Measurements from ENCODE around the gene L3MBTL3. TPM values are rescaled to one million over a fixed set of nuclear protein-coding genes. Genes with fewer than 3 reads are reported as not detected.

Gene L3MBTL3
- total RNA-seq, 2 experiments from 2014 or later: 15.4 to 25.6 TPM

- H3K4me3 Mint-ChIP-seq: no peak overlapping the region
- CTCF ChIA-PET: no interaction called here
- H3K27me3 Mint-ChIP-seq: peaks cover 4% of the 10 kb centered on the region
- peaks cover 4% of the 10 kb centered on the region for H3K4me1 Mint-ChIP-seq
- peaks cover 2% of the 10 kb centered on the region for H3K36me3 Mint-ChIP-seq
- ATAC-seq (no peak), DNase-seq (no peak)
- no peaks in the 10 kb centered on the region for H3K9me3 Mint-ChIP-seq (ENCODE audit: low read depth)
- no peak overlapping the region for H3K27ac Mint-ChIP-seq
These were observed 8.0 kb upstream of the L3MBTL3 start for GRCh38 chr6:130010387-130010786.

- H3K4me3 Mint-ChIP-seq: no peak overlapping the region
- no peak overlapping the region for H3K27ac Mint-ChIP-seq
- peaks cover 5% of the 10 kb centered on the region for H3K4me1 Mint-ChIP-seq
- no peak for DNase-seq
- CTCF ChIA-PET: no interaction called here
- H3K27me3 Mint-ChIP-seq: peaks cover 4% of the 10 kb centered on the region
- H3K36me3 Mint-ChIP-seq: peaks cover 2% of the 10 kb centered on the region
- no peaks in the 10 kb centered on the region for H3K9me3 Mint-ChIP-seq (ENCODE audit: low read depth)
- ATAC-seq: no peak
These were observed 5.7 kb upstream of the L3MBTL3 start for GRCh38 chr6:130012728-130013127.

DNA sequence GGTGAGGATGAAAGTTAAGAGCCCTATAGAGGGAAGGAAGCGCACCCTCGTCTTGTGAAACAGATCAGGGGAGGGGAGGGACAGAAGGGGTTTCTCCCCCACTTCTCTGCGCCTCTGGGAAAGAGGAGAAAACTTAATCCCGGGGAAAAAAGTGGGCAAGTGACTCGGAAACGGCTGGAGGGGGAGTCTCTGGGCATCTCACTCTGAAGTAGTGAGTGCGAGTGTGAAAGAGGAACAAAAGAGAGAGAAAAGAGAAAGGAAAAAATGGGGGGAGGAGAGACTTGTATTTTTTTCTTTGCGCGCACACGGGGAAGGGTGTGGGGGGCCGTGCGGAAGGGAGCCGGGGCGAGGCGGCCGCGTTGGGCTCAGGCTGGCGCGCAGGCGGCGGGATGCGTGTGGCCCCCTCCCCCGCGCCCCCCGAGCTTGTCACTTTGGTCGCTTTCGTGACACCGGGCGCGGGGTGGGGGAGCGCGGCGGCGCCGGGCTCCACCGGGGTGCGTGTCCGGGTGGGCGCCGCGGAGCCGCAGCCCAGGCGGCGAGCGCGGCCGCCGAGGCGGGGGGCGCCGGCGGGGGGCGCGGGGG is 454 bp downstream of the L3MBTL3 start:
- CTCF ChIA-PET: interaction anchor here (0.9 to 1.2 kb wide), 2 partner anchors 11 to 421 kb away, joined by 4 to 5 read pairs; no protein-coding TSS in a partner anchor
- H3K9me3 Mint-ChIP-seq (ENCODE audit: low read depth): no peaks in the 10 kb centered on the region
- peaks cover 22% of the 10 kb centered on the region for H3K4me1 Mint-ChIP-seq
- peak; percentile 48 for DNase-seq
- peak overlapping the region; percentile 100 for H3K4me3 Mint-ChIP-seq
- peak overlapping the region; percentile 99 for H3K27ac Mint-ChIP-seq
- H3K36me3 Mint-ChIP-seq: peaks cover 17% of the 10 kb centered on the region
- no peaks in the 10 kb centered on the region for H3K27me3 Mint-ChIP-seq
- peak; percentile 22 for ATAC-seq

GRCh38 chr6:130019326-130020072 is 1.1 kb downstream of the L3MBTL3 start:
- H3K36me3 Mint-ChIP-seq: peaks cover 21% of the 10 kb centered on the region
- no peaks in the 10 kb centered on the region for H3K9me3 Mint-ChIP-seq (ENCODE audit: low read depth)
- peaks cover 22% of the 10 kb centered on the region for H3K4me1 Mint-ChIP-seq
- ATAC-seq (peak; percentile 25), DNase-seq (peak; percentile 54)
- H3K27me3 Mint-ChIP-seq: no peaks in the 10 kb centered on the region
- peak overlapping the region; percentile 90 for H3K27ac Mint-ChIP-seq
- CTCF ChIA-PET: interaction anchor here (1.2 to 2.0 kb wide), 2 partner anchors 271 to 521 kb away, joined by 3 to 8 read pairs; no protein-coding TSS in a partner anchor
- peak overlapping the region; percentile 85 for H3K4me3 Mint-ChIP-seq

DNA sequence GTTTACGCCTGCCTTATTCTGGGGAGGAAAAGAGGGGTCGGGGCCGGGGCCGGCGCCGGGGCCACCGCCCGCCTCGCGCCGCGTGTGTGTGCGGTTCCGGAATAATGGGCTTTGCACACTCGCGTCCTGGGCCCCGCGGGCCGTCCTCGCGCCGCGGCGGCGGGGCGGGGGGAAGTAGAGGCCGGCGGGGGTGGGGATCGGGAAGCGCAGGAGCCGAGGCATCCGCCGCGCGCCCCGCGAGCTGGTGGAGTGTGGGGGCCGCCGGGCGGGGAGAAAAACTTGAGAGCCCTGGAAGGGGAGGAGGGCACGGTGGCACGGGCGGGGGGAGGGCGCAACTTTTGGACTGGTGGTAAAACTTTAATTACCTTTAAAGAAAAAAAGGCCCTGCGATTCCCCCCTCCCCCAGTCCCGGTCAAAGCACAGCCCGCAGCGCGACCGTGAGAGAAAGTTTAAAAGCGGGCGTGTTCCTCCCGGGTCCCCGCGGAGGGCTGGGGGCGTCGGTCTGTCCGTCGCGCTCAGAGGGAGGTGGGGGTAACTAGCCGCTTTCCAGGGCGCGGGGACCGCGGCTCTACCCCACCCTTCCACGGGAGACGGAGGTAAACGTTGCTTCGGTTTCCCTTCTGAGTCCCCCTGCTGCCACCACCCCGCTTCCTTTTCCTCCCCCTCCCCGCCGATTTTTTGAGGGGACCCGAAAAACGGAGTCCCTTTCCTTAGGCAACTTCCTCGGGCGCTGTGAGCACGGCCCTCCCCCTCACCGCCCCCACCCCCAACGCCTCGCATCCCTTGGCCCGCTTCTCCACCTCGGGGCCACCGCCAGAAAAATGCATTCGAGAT is 1.9 kb downstream of the L3MBTL3 start:
- H3K4me3 Mint-ChIP-seq: peak overlapping the region; percentile 93

GRCh38 chr6:130020907-130021629 is 2.7 kb downstream of the L3MBTL3 start:
- CTCF ChIA-PET: interaction anchor here (0.6 to 2.1 kb wide), 41 partner anchors 9 to 677 kb away, joined by 3 to 16 read pairs (median 4); partner anchors contain the start of gene ARHGAP18
- Mint-ChIP-seq H3K36me3 (peaks cover 36% of the 10 kb centered on the region), H3K4me3 (peak overlapping the region; percentile 93), H3K9me3 (ENCODE audit: low read depth) (no peaks in the 10 kb centered on the region), H3K27me3 (no peaks in the 10 kb centered on the region), H3K4me1 (peaks cover 25% of the 10 kb centered on the region), H3K27ac (peak overlapping the region; percentile 98)
- DNase-seq (peak; percentile 91), ATAC-seq (peak; percentile 62)

More for the DNA sequence above, 1.9 kb downstream of the L3MBTL3 start:
- Mint-ChIP-seq H3K4me1 (peaks cover 22% of the 10 kb centered on the region), H3K36me3 (peaks cover 29% of the 10 kb centered on the region), H3K27ac (peak overlapping the region; percentile 98), H3K27me3 (no peaks in the 10 kb centered on the region), H3K9me3 (ENCODE audit: low read depth) (no peaks in the 10 kb centered on the region)
- CTCF ChIA-PET: interaction anchor here (1.0 to 2.1 kb wide), 13 partner anchors 9 to 522 kb away, joined by 3 to 16 read pairs (median 7); no protein-coding TSS in a partner anchor
- DNase-seq (peak; percentile 73), ATAC-seq (peak; percentile 25)

GRCh38 chr6:130026859-130027258 is 8.5 kb downstream of the L3MBTL3 start:
- DNase-seq: no peak
- H3K36me3 Mint-ChIP-seq: peaks cover 60% of the 10 kb centered on the region
- CTCF ChIA-PET: no interaction called here
- H3K4me1 Mint-ChIP-seq: peaks cover 54% of the 10 kb centered on the region
- no peak for ATAC-seq
- no peaks in the 10 kb centered on the region for H3K9me3 Mint-ChIP-seq (ENCODE audit: low read depth)
- H3K27me3 Mint-ChIP-seq: no peaks in the 10 kb centered on the region
- no peak overlapping the region for H3K4me3 Mint-ChIP-seq
- peak overlapping the region; percentile 64 for H3K27ac Mint-ChIP-seq

GRCh38 chr6:130027948-130028347 is 9.6 kb downstream of the L3MBTL3 start:
- Mint-ChIP-seq H3K27me3 (no peaks in the 10 kb centered on the region), H3K36me3 (peaks cover 65% of the 10 kb centered on the region), H3K4me3 (peak overlapping the region; percentile 3), H3K9me3 (ENCODE audit: low read depth) (peaks cover 2% of the 10 kb centered on the region), H3K4me1 (peaks cover 47% of the 10 kb centered on the region), H3K27ac (peak overlapping the region; percentile 85)
- CTCF ChIA-PET: interaction anchor here (1.1 kb wide), 1 partner anchor 142 kb away, joined by 3 read pairs; no protein-coding TSS in a partner anchor
- DNase-seq (no peak), ATAC-seq (peak; percentile 81)

DNA sequence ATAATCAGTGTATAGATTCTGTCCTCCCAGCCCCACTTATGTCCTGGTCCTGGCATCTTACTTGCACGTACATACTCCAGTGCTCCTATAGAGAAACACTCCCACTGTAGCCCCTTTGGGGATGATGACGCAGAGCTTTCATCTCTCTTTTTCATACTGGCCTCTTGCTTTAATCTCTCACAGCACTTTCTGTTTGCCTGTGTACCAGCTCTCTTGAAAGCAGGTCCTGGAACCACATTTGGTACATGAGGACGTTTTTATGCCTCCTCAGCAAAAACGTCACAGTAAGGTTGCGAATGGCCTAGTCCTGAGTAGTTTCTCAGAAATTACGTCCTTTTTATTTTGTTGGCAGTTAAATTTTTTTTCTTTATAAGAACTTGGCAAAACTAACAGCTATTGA is 10.8 kb downstream of the L3MBTL3 start:
- H3K4me3 Mint-ChIP-seq: no peak overlapping the region
- H3K9me3 Mint-ChIP-seq (ENCODE audit: low read depth): peaks cover 2% of the 10 kb centered on the region
- DNase-seq (no peak), ATAC-seq (peak; percentile 40)
- H3K4me1 Mint-ChIP-seq: peaks cover 57% of the 10 kb centered on the region
- no peaks in the 10 kb centered on the region for H3K27me3 Mint-ChIP-seq
- CTCF ChIA-PET: interaction anchor here (0.7 to 2.3 kb wide), 4 partner anchors 7 to 18 kb away, joined by 3 to 10 read pairs (median 4); partner anchors contain the start of gene L3MBTL3
- H3K27ac Mint-ChIP-seq: peak overlapping the region; percentile 85
- peaks cover 62% of the 10 kb centered on the region for H3K36me3 Mint-ChIP-seq

DNA sequence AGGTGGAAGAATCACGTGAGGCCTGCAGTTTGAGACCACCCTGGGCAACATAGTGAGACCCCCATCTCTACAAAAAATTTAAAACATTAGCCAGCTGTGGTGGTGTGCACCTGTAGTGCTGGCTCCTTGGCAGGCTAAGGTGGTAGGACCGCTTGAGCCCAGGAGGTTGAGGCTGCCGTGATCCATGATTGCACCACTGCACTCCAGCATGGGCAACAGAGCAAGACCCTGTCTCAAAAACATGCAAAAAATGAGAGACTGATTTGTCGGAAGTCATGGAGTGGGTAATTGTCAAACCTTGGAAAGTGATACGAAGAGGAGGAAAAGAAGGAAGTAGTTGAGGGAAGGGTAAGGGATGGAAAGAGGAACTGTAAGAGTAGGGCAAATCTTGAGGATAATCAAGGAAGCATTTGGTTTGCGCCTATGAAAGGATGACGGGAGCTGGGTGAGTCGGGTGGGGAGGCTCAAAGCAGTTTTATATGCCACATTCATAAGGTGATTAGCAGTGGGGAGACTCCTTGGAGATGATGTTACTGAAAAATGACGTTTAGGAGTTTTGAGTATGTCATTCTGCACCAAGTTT is 14.5 kb downstream of the L3MBTL3 start:
- Mint-ChIP-seq H3K27ac (peak overlapping the region; percentile 33), H3K4me1 (peaks cover 62% of the 10 kb centered on the region), H3K27me3 (no peaks in the 10 kb centered on the region), H3K4me3 (no peak overlapping the region), H3K9me3 (ENCODE audit: low read depth) (peaks cover 2% of the 10 kb centered on the region), H3K36me3 (peaks cover 43% of the 10 kb centered on the region)
- no peak for ATAC-seq
- CTCF ChIA-PET: interaction anchor here (1.0 to 1.8 kb wide), 3 partner anchors 12 to 349 kb away, joined by 3 to 7 read pairs (median 5); no protein-coding TSS in a partner anchor
- no peak for DNase-seq

DNA sequence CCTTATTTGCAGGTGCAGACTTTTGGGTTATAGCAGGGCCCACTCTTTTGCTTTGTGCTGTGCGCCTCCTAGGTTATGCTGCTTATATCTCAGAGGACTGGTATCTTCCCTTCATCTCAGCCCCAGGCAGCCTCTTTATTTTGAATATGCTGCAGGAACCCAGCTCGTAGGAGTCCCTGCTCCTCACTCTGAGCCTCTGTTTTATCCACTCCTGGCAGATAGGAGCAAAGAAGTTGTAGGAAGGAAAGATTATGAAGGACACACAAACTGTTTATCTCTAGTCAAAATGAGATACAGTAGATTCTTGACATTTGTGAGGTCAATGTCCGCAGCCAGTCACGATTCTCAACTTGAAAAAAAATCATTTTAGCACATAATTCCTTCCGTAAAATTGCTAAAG is 15.6 kb downstream of the L3MBTL3 start:
- H3K4me3 Mint-ChIP-seq: peak overlapping the region; percentile 32
- peaks cover 43% of the 10 kb centered on the region for H3K36me3 Mint-ChIP-seq
- H3K9me3 Mint-ChIP-seq (ENCODE audit: low read depth): peaks cover 2% of the 10 kb centered on the region
- no peaks in the 10 kb centered on the region for H3K27me3 Mint-ChIP-seq
- peak overlapping the region; percentile 80 for H3K27ac Mint-ChIP-seq
- peaks cover 54% of the 10 kb centered on the region for H3K4me1 Mint-ChIP-seq
- ATAC-seq (no peak), DNase-seq (no peak)
- CTCF ChIA-PET: interaction anchor here (1.0 kb wide), 1 partner anchor 13 kb away, joined by 7 read pairs; no protein-coding TSS in a partner anchor

All from activated CD8-positive, alpha-beta memory T cell treated with anti-CD3 and anti-CD28 coated beads, Interleukin-2, amount 10 ng/mL, durations not matched to agents 7 days and 5 days (primary cell).